NCI-H226 (cell line): ENCODE data around the gene TMEM181.
"Not testable (repeated sequence)": the region's sequence is repeated elsewhere in the genome, so short reads cannot be mapped to it uniquely, and the experiment has no call there.

ENCODE experiments used
- DNase-seq: peaks from one replicate; pipeline ENCODE4 v3.0.0-alpha.2; 2015

TMEM181 gene

GRCh38 chr6:158559895-158560835 is at the start of gene TMEM181:
Gene TMEM181 (plus strand): TSS chr6:158560091. CDS start chr6:158560225, 134 bp downstream.
- peak; percentile 80 for DNase-seq

GRCh38 chr6:158512809-158513208 is 47.1 kb upstream of the TMEM181 start:
- no peak for DNase-seq

- no peak for DNase-seq
Measured at GRCh38 chr6:158514176-158514575, 45.7 kb upstream of the TMEM181 start.

GRCh38 chr6:158514991-158515390 is 44.9 kb upstream of the TMEM181 start:
- no peak for DNase-seq

GRCh38 chr6:158516098-158516497 is 43.8 kb upstream of the TMEM181 start:
- no peak for DNase-seq

GRCh38 chr6:158517038-158517437 is 42.9 kb upstream of the TMEM181 start:
- no peak for DNase-seq

GRCh38 chr6:158517581-158517980 is 42.3 kb upstream of the TMEM181 start:
- DNase-seq, result no peak

- peak; percentile 84 for DNase-seq
Measured at GRCh38 chr6:158518191-158519127, 41.4 kb upstream of the TMEM181 start.

- DNase-seq, result no peak
Measured at GRCh38 chr6:158519300-158519699, 40.6 kb upstream of the TMEM181 start.

GRCh38 chr6:158519761-158520160 is 40.1 kb upstream of the TMEM181 start:
- no peak for DNase-seq

GRCh38 chr6:158520975-158521374 is 38.9 kb upstream of the TMEM181 start:
- not testable (repeated sequence) for DNase-seq

GRCh38 chr6:158521759-158522158 is 38.1 kb upstream of the TMEM181 start:
- no peak for DNase-seq

- no peak for DNase-seq
Measured at GRCh38 chr6:158522616-158523015, 37.3 kb upstream of the TMEM181 start.

- no peak for DNase-seq
Measured at GRCh38 chr6:158524311-158524710, 35.6 kb upstream of the TMEM181 start.

GRCh38 chr6:158527858-158528257 is 32.0 kb upstream of the TMEM181 start:
- DNase-seq, result not testable (repeated sequence)

GRCh38 chr6:158528826-158529225 is 31.1 kb upstream of the TMEM181 start:
- DNase-seq, result no peak

GRCh38 chr6:158529629-158530028 is 30.3 kb upstream of the TMEM181 start:
- no peak for DNase-seq

- DNase-seq, result no peak
Measured at GRCh38 chr6:158531566-158531965, 28.3 kb upstream of the TMEM181 start.

GRCh38 chr6:158531970-158532369 is 27.9 kb upstream of the TMEM181 start:
- DNase-seq, result no peak

GRCh38 chr6:158536084-158536890 is 23.6 kb upstream of the TMEM181 start:
- DNase-seq, result peak; percentile 72

GRCh38 chr6:158536891-158537798 is 22.7 kb upstream of the TMEM181 start:
- DNase-seq, result no peak
